ENCODE measurements around the gene TMEM258.

The TMEM258 gene

GRCh38 chr11:61775606-61776554 is 16.5 kb downstream of the TMEM258 start:
- no peak for DNase-seq (ENCODE audit: low read depth)

GRCh38 chr11:61775106-61775505 is 17.3 kb downstream of the TMEM258 start:
- no peak for DNase-seq (ENCODE audit: low read depth)

- no peak for DNase-seq (ENCODE audit: low read depth)
These were observed 18.0 kb downstream of the TMEM258 start for GRCh38 chr11:61774411-61774810.

GRCh38 chr11:61773809-61774208 is 18.6 kb downstream of the TMEM258 start:
- no peak for DNase-seq (ENCODE audit: low read depth)

GRCh38 chr11:61773356-61773755 is 19.0 kb downstream of the TMEM258 start:
- DNase-seq (ENCODE audit: low read depth): no peak

GRCh38 chr11:61771985-61772455 is 20.4 kb downstream of the TMEM258 start:
- no peak for DNase-seq (ENCODE audit: low read depth)

- DNase-seq (ENCODE audit: low read depth): no peak
These were observed 21.1 kb downstream of the TMEM258 start for GRCh38 chr11:61771195-61771894.

GRCh38 chr11:61769946-61770683 is 22.3 kb downstream of the TMEM258 start:
- no peak for DNase-seq (ENCODE audit: low read depth)

GRCh38 chr11:61769169-61769920 is 23.1 kb downstream of the TMEM258 start:
- DNase-seq (ENCODE audit: low read depth): no peak

GRCh38 chr11:61768376-61769076 is 23.9 kb downstream of the TMEM258 start:
- no peak for DNase-seq (ENCODE audit: low read depth)

GRCh38 chr11:61766353-61766841 is 26.0 kb downstream of the TMEM258 start:
- DNase-seq (ENCODE audit: low read depth): no peak

GRCh38 chr11:61765550-61766253 is 26.7 kb downstream of the TMEM258 start:
- no peak for DNase-seq (ENCODE audit: low read depth)

GRCh38 chr11:61764606-61765260 is 27.7 kb downstream of the TMEM258 start:
- DNase-seq (ENCODE audit: low read depth): no peak

- no peak for DNase-seq (ENCODE audit: low read depth)
These were observed 28.3 kb downstream of the TMEM258 start for GRCh38 chr11:61763930-61764605.

- DNase-seq (ENCODE audit: low read depth): no peak
These were observed 29.6 kb downstream of the TMEM258 start for GRCh38 chr11:61762798-61763197.

GRCh38 chr11:61762223-61762615 is 30.2 kb downstream of the TMEM258 start:
- no peak for DNase-seq (ENCODE audit: low read depth)

GRCh38 chr11:61761440-61762222 is 30.8 kb downstream of the TMEM258 start:
- no peak for DNase-seq (ENCODE audit: low read depth)

GRCh38 chr11:61760946-61761345 is 31.5 kb downstream of the TMEM258 start:
- DNase-seq (ENCODE audit: low read depth): no peak

Measured in CMK (cell line).